ENCODE data around the gene PNPT1.
"Not testable (repeated sequence)": the region's sequence is repeated elsewhere in the genome, so short reads cannot be mapped to it uniquely, and the experiment has no call there.

PNPT1 gene

GRCh38 chr2:55596795-55597194 is 96.8 kb downstream of the PNPT1 start:
- DNase-seq (ENCODE audit: low spot score), result not testable (repeated sequence)

GRCh38 chr2:55595536-55595935 is 98.1 kb downstream of the PNPT1 start:
- DNase-seq (ENCODE audit: low spot score), result no peak

GRCh38 chr2:55592130-55592529 is 101.5 kb downstream of the PNPT1 start:
- no peak for DNase-seq (ENCODE audit: low spot score)

GRCh38 chr2:55590810-55591440 is 102.7 kb downstream of the PNPT1 start:
- DNase-seq (ENCODE audit: low spot score), result peak; percentile 68

GRCh38 chr2:55585451-55586080 is 108.1 kb downstream of the PNPT1 start:
- no peak for DNase-seq (ENCODE audit: low spot score)

All from LoVo (cell line).